Ammon's horn (tissue), 1 donor: ENCODE data around the gene IRAK1.
A peak's percentile ranks its signal among the peaks of the same experiment; 100 is the strongest.

Experiments used
- DNase-seq: peaks from one replicate; pipeline ENCODE4 v3.0.0-alpha.2; 2016; ENCODE audit warnings: low spot score

Gene IRAK1

GRCh38 chrX:154040863-154041262 is 21.2 kb upstream of the IRAK1 start:
- no peak for DNase-seq

- DNase-seq = no peak
Measured at GRCh38 chrX:154040307-154040756, 20.6 kb upstream of the IRAK1 start.

GRCh38 chrX:154039577-154039976 is 19.9 kb upstream of the IRAK1 start:
- no peak for DNase-seq

- no peak for DNase-seq
Measured at GRCh38 chrX:154038656-154039055, 19.0 kb upstream of the IRAK1 start.

- no peak for DNase-seq
Measured at GRCh38 chrX:154037754-154038153, 18.1 kb upstream of the IRAK1 start.

GRCh38 chrX:154036513-154036912 is 16.8 kb upstream of the IRAK1 start:
- no peak for DNase-seq

- DNase-seq = no peak
Measured at GRCh38 chrX:154033848-154034247, 14.1 kb upstream of the IRAK1 start.

- DNase-seq = no peak
Measured at GRCh38 chrX:154032653-154033052, 13.0 kb upstream of the IRAK1 start.

GRCh38 chrX:154032160-154032559 is 12.5 kb upstream of the IRAK1 start:
- DNase-seq = no peak

- DNase-seq = no peak
Measured at GRCh38 chrX:154030715-154031305, 11.1 kb upstream of the IRAK1 start.

GRCh38 chrX:154030266-154030665 is 10.6 kb upstream of the IRAK1 start:
- peak; percentile 35 for DNase-seq

GRCh38 chrX:154029439-154029838 is 9.7 kb upstream of the IRAK1 start:
- DNase-seq = no peak

- DNase-seq = no peak
Measured at GRCh38 chrX:154028502-154029184, 8.9 kb upstream of the IRAK1 start.

- DNase-seq = no peak
Measured at GRCh38 chrX:154027986-154028385, 8.3 kb upstream of the IRAK1 start.

GRCh38 chrX:154027022-154027402 is 7.3 kb upstream of the IRAK1 start:
- DNase-seq = no peak

GRCh38 chrX:154026136-154027021 is 6.7 kb upstream of the IRAK1 start:
- no peak for DNase-seq

- no peak for DNase-seq
Measured at GRCh38 chrX:154025230-154025629, 5.5 kb upstream of the IRAK1 start.

GRCh38 chrX:154024271-154024670 is 4.6 kb upstream of the IRAK1 start:
- DNase-seq = no peak

- DNase-seq = no peak
Measured at GRCh38 chrX:154023276-154024000, 3.7 kb upstream of the IRAK1 start.

- no peak for DNase-seq
Measured at GRCh38 chrX:154022108-154022507, 2.4 kb upstream of the IRAK1 start.

GRCh38 chrX:154021131-154021611 is 1.5 kb upstream of the IRAK1 start:
- DNase-seq = no peak

- DNase-seq = no peak
Measured at GRCh38 chrX:154020536-154021115, 924 bp upstream of the IRAK1 start.
